MM.1S (cell line): ENCODE measurements around the gene LMAN2L.
"Not testable (repeated sequence)": the region's sequence is repeated elsewhere in the genome, so short reads cannot be mapped to it uniquely, and the experiment has no call there.

Experiments used
- DNase-seq: peaks from one replicate; pipeline ENCODE4 v3.0.0-alpha.2; 2015
- H2AFZ ChIP-seq: fragments of 300-600 bp; sonication (generic); 2 replicates; pipeline ENCODE4 v1.6.0; 2016; ENCODE audit warnings: antibody characterized with exemption, low read length
- H3F3A ChIP-seq: fragments of 300-600 bp; sonication (generic); 2 replicates; pipeline ENCODE4 v1.6.1; 2016; ENCODE audit warnings: mild to moderate bottlenecking, antibody characterized with exemption, low read length, moderate library complexity, mixed read lengths; ENCODE audit not compliant: insufficient read depth
- H3K27ac ChIP-seq: fragments of 300-600 bp; sonication (generic); 2 replicates; pipeline ENCODE4 v1.5.1; 2016; ENCODE audit warnings: mild to moderate bottlenecking, low read length
- H3K27me3 ChIP-seq: fragments of 300-600 bp; sonication (generic); replicated peaks from 2 replicates; pipeline ENCODE4 v1.6.0; 2016; ENCODE audit warnings: low read length; ENCODE audit not compliant: insufficient read depth
- H3K36me3 ChIP-seq: fragments of 300-600 bp; sonication (generic); replicated peaks from 2 replicates; pipeline ENCODE4 v1.6.1; 2016; ENCODE audit warnings: mild to moderate bottlenecking, low read length, mixed read lengths; ENCODE audit not compliant: insufficient read depth
- H3K4me1 ChIP-seq: fragments of 300-600 bp; sonication (generic); 2 replicates; pipeline ENCODE4 v1.6.1; 2016; ENCODE audit warnings: low read length, mixed read lengths
- H3K4me2 ChIP-seq: fragments of 300-600 bp; sonication (generic); 2 replicates; pipeline ENCODE4 v1.6.0; 2016; ENCODE audit warnings: low read depth, low read length
- H3K4me3 ChIP-seq: fragments of 300-600 bp; sonication (generic); 2 replicates; pipeline ENCODE4 v1.5.1; 2016; ENCODE audit warnings: low read length, mixed read lengths
- H3K79me2 ChIP-seq: fragments of 300-600 bp; sonication (generic); 2 replicates; pipeline ENCODE4 v1.6.1; 2016; ENCODE audit warnings: mixed run types, low read length, mixed read lengths
- H3K9ac ChIP-seq: fragments of 300-600 bp; sonication (generic); 2 replicates; pipeline ENCODE4 v1.6.1; 2016; ENCODE audit warnings: low read length, mixed read lengths
- H3K9me2 ChIP-seq: fragments of 300-600 bp; sonication (generic); replicated peaks from 2 replicates; pipeline ENCODE4 v1.6.1; 2016; ENCODE audit warnings: mild to moderate bottlenecking, low read length, mixed read lengths; ENCODE audit not compliant: insufficient read depth
- H3K9me3 ChIP-seq: fragments of 300-600 bp; sonication (generic); replicated peaks from 2 replicates; pipeline ENCODE4 v1.6.1; 2016; ENCODE audit warnings: mild to moderate bottlenecking, low read length, mixed read lengths; ENCODE audit not compliant: insufficient read depth
- H4K20me1 ChIP-seq: fragments of 300-600 bp; sonication (generic); 2 replicates; pipeline ENCODE4 v1.6.1; 2016; ENCODE audit warnings: mild to moderate bottlenecking, low read length, moderate library complexity, mixed read lengths; ENCODE audit not compliant: insufficient read depth
- CTCF ChIP-seq: fragments of 300-600 bp; sonication (generic); IDR thresholded peaks from 2 replicates; pipeline ENCODE4 v1.5.1; 2016; ENCODE audit warnings: antibody characterized with exemption, low read length, mixed read lengths
- EZH2 ChIP-seq: fragments of 300-600 bp; sonication (generic); optimal IDR thresholded peaks from 2 replicates; pipeline ENCODE3; 2017; ENCODE audit warnings: low read depth, mild to moderate bottlenecking, antibody characterized with exemption, low read length, mixed read lengths
- EZH2phosphoT487 ChIP-seq: fragments of 300-600 bp; sonication (generic); IDR thresholded peaks from 2 replicates; pipeline ENCODE4 v1.6.1; 2018; ENCODE audit warnings: antibody characterized with exemption, low read length

LMAN2L gene

GRCh38 chr2:96668771-96669170, 71.1 kb downstream of the LMAN2L start:
- H3K4me3 ChIP-seq = no peak overlapping the region
- H3K9me2 ChIP-seq = no peaks in the 10 kb centered on the region
- no peaks in the 10 kb centered on the region for H3K27me3 ChIP-seq
- TF ChIP-seq EZH2phosphoT487 (no peak), EZH2 (no peak), CTCF (no peak)
- no peaks in the 10 kb centered on the region for H4K20me1 ChIP-seq
- H3F3A ChIP-seq = no peaks in the 10 kb centered on the region
- H3K36me3 ChIP-seq = no peaks in the 10 kb centered on the region
- H3K4me1 ChIP-seq = no peaks in the 10 kb centered on the region
- DNase-seq = no peak
- no peaks in the 10 kb centered on the region for H3K9me3 ChIP-seq
- H2AFZ ChIP-seq = no peak overlapping the region
- H3K27ac ChIP-seq = no peak overlapping the region
- H3K4me2 ChIP-seq = no peak overlapping the region
- H3K79me2 ChIP-seq = no peaks in the 10 kb centered on the region
- H3K9ac ChIP-seq = no peak overlapping the region

DNA sequence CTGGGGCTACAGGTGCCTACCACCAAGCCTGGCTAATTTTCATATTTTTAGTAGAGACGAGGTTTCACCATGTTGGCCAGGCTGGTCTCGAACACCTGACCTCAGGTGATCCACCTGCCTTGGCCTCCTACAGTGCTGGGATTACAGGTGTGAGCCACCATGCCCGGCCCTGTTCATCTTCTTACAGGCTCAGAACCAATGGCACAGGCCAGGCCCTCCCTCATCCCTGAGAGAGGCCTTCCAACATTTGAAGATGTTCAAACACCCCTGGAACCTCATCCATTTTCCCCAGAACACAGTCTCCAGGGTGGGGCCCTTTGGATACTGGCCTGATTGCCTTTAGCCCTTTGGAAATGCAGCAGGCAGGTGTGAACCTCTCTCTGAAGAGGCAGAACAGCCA, 74.1 kb downstream of the LMAN2L start:
- H3K4me3 ChIP-seq, H3K9me2 ChIP-seq, H2AFZ ChIP-seq, H3F3A ChIP-seq, H3K36me3 ChIP-seq, H3K4me2 ChIP-seq, H3K79me2 ChIP-seq, H4K20me1 ChIP-seq, H3K4me1 ChIP-seq, DNase-seq, H3K27ac ChIP-seq, H3K9me3 ChIP-seq, H3K27me3 ChIP-seq, H3K9ac ChIP-seq: not testable (repeated sequence)

DNA sequence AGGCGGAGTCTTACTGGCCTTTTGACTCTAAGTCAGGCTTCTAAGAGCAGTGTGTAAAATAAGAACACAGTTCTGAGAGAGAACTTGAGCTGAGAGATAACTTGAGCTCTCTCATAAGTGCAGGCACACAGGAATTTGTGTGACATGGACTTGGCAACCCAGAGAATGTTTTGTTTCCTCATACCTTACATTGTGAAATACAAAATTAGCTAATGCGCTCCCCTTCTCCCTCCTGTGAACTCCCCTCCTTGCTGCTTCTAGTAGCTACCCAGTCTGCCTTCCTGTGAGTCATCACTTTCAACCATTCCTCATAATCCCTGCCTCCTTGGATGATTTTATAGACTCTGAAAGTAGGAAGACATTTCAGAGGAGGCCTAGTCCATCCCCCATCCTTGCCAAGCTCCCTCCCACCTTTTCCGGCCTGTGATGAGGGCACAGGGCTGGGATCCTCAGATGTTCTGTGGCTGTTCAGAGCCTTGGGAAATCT, 74.7 kb downstream of the LMAN2L start:
- Histone ChIP-seq H4K20me1 (no peaks in the 10 kb centered on the region), H3K9ac (no peak overlapping the region), H3F3A (no peaks in the 10 kb centered on the region), H3K36me3 (no peaks in the 10 kb centered on the region), H3K4me1 (no peaks in the 10 kb centered on the region), H3K9me2 (no peaks in the 10 kb centered on the region), H2AFZ (no peak overlapping the region), H3K27me3 (no peaks in the 10 kb centered on the region), H3K9me3 (no peaks in the 10 kb centered on the region), H3K4me2 (no peak overlapping the region), H3K4me3 (no peak overlapping the region), H3K27ac (no peak overlapping the region), H3K79me2 (no peaks in the 10 kb centered on the region)
- TF ChIP-seq CTCF (no peak), EZH2 (no peak), EZH2phosphoT487 (no peak)
- DNase-seq = no peak

GRCh38 chr2:96664366-96664925, 75.4 kb downstream of the LMAN2L start:
- no peaks in the 10 kb centered on the region for H4K20me1 ChIP-seq
- no peaks in the 10 kb centered on the region for H3K36me3 ChIP-seq
- no peak overlapping the region for H3K4me2 ChIP-seq
- H3K9me2 ChIP-seq = no peaks in the 10 kb centered on the region
- TF ChIP-seq EZH2 = no peak
- TF ChIP-seq CTCF = no peak
- no peak for TF ChIP-seq EZH2phosphoT487
- H3K9ac ChIP-seq = no peak overlapping the region
- no peaks in the 10 kb centered on the region for H3F3A ChIP-seq
- H3K9me3 ChIP-seq = no peaks in the 10 kb centered on the region
- H2AFZ ChIP-seq = no peak overlapping the region
- H3K4me1 ChIP-seq = no peaks in the 10 kb centered on the region
- no peak overlapping the region for H3K27ac ChIP-seq
- no peaks in the 10 kb centered on the region for H3K79me2 ChIP-seq
- no peak for DNase-seq
- H3K4me3 ChIP-seq = no peak overlapping the region
- H3K27me3 ChIP-seq = no peaks in the 10 kb centered on the region
